Lower leg skin (tissue), 3 donors: Measurements from ENCODE around the gene GGA1.

Experiments
- POLR2A ChIP-seq, 2 donors: fragments of 450-650 bp; IDR thresholded peaks; one replicate each; pipeline ENCODE4 v1.6.1; 2016 to 2017; ENCODE audit warnings: antibody characterized with exemption in 2 of 2, mild to moderate bottlenecking in 1 of 2, moderate library complexity in 1 of 2
- TF ChIP-seq, protein P1 (sequence below), 3 donors: fragments of 450-650 bp; IDR thresholded peaks; one replicate each; pipeline ENCODE4 v1.5.1; 2016; ENCODE audit warnings: antibody characterized with exemption in 3 of 3, mild to moderate bottlenecking in 3 of 3, moderate library complexity in 2 of 3

DNA sequence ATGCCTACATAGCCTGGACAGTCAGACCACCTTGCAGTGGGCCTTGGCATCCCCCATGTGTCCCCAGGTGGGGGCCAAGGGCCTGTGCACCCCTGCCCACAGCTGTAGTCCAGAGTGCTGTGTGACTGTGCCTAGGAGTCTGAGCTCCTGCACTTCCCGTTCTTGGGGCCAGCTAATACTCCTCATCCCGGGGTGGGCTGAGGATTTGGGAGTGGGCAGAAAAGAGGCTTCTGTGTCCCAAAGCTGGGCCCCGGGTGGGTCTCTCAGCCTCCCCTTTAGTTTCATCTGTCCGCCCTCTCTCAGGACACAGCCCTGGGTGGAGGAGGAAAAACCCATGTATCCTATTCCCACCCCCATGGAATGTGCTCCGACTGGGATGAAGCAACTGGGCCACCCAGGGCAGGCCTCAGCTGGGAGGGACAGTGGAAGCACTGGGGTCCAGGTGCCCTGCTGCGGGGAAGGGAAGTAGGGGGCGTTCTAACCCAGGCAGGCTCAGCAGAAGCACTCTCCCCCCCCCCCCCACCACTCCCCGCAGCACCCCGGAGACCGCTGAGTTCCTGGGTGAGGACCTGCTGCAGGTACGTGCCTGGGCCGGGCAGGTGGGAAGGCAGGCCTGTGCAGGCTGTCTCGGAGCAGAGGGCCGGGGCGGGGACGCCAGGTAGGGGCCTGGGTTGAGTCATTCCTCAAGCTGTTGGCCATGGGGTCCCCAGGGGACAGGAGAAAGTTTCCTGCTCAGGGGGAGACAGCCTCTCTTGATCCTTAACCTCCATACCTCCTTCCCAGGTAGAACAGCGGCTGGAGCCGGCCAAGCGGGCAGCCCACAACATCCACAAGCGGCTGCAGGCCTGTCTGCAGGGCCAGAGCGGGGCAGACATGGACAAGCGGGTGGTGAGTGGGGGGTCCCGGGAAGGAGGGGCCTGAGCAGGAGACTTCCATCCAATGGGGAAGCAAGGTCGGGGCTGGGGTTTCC, 32.2 kb downstream of the GGA1 start:
- TF ChIP-seq, protein P1, sequence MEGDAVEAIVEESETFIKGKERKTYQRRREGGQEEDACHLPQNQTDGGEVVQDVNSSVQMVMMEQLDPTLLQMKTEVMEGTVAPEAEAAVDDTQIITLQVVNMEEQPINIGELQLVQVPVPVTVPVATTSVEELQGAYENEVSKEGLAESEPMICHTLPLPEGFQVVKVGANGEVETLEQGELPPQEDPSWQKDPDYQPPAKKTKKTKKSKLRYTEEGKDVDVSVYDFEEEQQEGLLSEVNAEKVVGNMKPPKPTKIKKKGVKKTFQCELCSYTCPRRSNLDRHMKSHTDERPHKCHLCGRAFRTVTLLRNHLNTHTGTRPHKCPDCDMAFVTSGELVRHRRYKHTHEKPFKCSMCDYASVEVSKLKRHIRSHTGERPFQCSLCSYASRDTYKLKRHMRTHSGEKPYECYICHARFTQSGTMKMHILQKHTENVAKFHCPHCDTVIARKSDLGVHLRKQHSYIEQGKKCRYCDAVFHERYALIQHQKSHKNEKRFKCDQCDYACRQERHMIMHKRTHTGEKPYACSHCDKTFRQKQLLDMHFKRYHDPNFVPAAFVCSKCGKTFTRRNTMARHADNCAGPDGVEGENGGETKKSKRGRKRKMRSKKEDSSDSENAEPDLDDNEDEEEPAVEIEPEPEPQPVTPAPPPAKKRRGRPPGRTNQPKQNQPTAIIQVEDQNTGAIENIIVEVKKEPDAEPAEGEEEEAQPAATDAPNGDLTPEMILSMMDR (IDR thresholded peaks at IDR 0.05): no peak
- no peak for TF ChIP-seq POLR2A (IDR thresholded peaks at IDR 0.05)
